ENCODE results near the gene ADAM10. TPM values are rescaled to one million over a fixed set of nuclear protein-coding genes. Genes with fewer than 3 reads are reported as not detected.

ADAM10 gene
- polyA plus RNA-seq, 1 donor (not counting 4 experiments of a cell fraction or from before 2014, with no cell fraction given): 198 TPM

DNA sequence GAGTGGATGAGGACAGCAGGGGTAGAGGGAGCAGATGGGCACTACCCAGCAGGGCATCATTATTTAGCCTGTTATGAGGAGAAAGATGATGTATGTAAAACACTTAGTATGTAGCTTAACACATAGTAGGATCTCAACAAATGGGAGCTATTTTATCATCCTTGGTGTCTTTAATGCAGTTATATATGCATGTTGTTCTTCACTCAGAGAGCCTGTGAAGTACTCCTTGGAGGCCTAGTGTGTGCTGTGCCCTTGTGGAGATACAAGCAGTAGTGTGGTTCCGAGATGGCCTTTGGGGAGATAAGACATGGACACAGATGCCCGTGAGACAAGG, 193.5 kb downstream of the ADAM10 start:
- H4K20me1 ChIP-seq (ENCODE audit: control insufficient read depth, extremely low read depth, insufficient read depth, low read length): no peaks in the 10 kb centered on the region
- FAIRE-seq (no peak), DNase-seq (ENCODE audit: low read depth, low spot score) (no peak)
- H3K4me1 ChIP-seq (ENCODE audit: control insufficient read depth, extremely low read depth, insufficient read depth, low read length): peaks cover 10% of the 10 kb centered on the region
- H3K9ac ChIP-seq (ENCODE audit: control insufficient read depth, extremely low read depth, insufficient read depth, low read length): no peak overlapping the region
- no peaks in the 10 kb centered on the region for H3K9me3 ChIP-seq (ENCODE audit: control insufficient read depth, low read depth, low read length)
- no peak overlapping the region for H2AFZ ChIP-seq (ENCODE audit: control insufficient read depth, low read length)
- H3K27ac ChIP-seq (ENCODE audit: control insufficient read depth, insufficient read depth, low read length): no peak overlapping the region
- H3K4me2 ChIP-seq (ENCODE audit: control insufficient read depth, extremely low read depth, insufficient read depth, low read depth, low read length): no peak overlapping the region
- dilution Hi-C loops (cut with MboI; ENCODE audit: extremely low pct_ligation_motif_present, low sequenced_read_pairs): no loop called here
- H3K9me1 ChIP-seq (ENCODE audit: control insufficient read depth, extremely low read depth, insufficient read depth, low read length): no peaks in the 10 kb centered on the region
- no peaks in the 10 kb centered on the region for H3K36me3 ChIP-seq (ENCODE audit: control insufficient read depth in 2 of 2, extremely low read depth in 1 of 2, insufficient read depth in 2 of 2, low read length in 2 of 2)
- H3K4me3 ChIP-seq (ENCODE audit: control insufficient read depth in 2 of 3, extremely low read depth in 1 of 3, insufficient read depth in 2 of 3, low read depth in 1 of 3, low read length in 3 of 3): no peak overlapping the region
- no peaks in the 10 kb centered on the region for H3K27me3 ChIP-seq (ENCODE audit: control insufficient read depth, extremely low read depth, insufficient read depth, low read length)
- H3K79me2 ChIP-seq (ENCODE audit: control insufficient read depth, insufficient read depth, low read length): no peaks in the 10 kb centered on the region
- TF ChIP-seq, protein P1, sequence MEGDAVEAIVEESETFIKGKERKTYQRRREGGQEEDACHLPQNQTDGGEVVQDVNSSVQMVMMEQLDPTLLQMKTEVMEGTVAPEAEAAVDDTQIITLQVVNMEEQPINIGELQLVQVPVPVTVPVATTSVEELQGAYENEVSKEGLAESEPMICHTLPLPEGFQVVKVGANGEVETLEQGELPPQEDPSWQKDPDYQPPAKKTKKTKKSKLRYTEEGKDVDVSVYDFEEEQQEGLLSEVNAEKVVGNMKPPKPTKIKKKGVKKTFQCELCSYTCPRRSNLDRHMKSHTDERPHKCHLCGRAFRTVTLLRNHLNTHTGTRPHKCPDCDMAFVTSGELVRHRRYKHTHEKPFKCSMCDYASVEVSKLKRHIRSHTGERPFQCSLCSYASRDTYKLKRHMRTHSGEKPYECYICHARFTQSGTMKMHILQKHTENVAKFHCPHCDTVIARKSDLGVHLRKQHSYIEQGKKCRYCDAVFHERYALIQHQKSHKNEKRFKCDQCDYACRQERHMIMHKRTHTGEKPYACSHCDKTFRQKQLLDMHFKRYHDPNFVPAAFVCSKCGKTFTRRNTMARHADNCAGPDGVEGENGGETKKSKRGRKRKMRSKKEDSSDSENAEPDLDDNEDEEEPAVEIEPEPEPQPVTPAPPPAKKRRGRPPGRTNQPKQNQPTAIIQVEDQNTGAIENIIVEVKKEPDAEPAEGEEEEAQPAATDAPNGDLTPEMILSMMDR (optimal IDR thresholded peaks at IDR 0.05 in 1 of 3, IDR thresholded peaks at IDR 0.05 in 1 of 3, conservative IDR thresholded peaks at IDR 0.05 in 1 of 3; ENCODE audit: extremely low read depth in 1 of 3, insufficient read depth in 2 of 3, low read length in 3 of 3): no peak
- no peak for TF ChIP-seq EZH2 (IDR thresholded peaks at IDR 0.05; ENCODE audit: low read length)

DNA sequence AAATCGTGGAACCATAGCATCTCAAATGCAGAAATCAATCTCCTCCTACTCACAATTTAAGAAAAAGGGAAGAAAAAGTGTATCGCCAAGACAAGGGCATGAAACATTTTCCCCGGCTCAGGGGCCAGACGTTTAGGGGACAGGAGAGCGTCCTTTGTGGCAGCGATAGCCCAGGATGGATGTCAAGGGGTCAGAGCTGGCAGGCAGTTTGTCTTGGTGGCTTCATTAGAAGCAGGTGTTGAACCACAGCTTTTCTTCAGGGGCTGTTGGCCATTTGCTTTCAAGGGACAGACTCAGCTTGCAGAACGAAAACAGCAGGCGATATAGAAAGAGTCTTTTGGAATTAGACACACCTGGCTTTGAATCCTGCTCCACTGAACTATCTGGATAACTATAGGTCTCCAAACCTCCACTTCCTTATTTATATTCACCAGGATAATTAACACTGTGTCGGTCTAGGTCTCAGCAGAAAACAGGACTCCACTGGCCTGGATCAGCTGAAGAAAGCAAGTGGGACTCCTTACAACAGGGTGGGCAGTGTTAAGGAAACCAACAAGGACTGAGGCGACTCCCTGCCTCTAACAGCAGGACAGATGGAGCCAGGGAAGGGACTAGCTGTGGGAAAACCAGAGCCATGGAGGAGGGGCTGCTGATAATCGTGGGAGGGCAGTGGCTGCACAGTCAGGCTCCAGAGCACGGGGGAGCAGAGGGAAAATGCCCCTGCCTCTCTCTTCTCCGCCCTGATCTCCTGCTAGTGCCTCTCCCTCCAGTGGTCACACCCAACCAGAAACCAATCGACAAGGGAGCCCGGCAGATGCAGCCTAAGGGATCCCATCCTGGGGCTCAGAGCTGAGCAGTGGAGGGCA, 194.1 kb downstream of the ADAM10 start:
- no peak overlapping the region for H2AFZ ChIP-seq (ENCODE audit: control insufficient read depth, low read length)
- H3K27me3 ChIP-seq (ENCODE audit: control insufficient read depth, extremely low read depth, insufficient read depth, low read length): no peaks in the 10 kb centered on the region
- no peaks in the 10 kb centered on the region for H3K9me3 ChIP-seq (ENCODE audit: control insufficient read depth, low read depth, low read length)
- H4K20me1 ChIP-seq (ENCODE audit: control insufficient read depth, extremely low read depth, insufficient read depth, low read length): no peaks in the 10 kb centered on the region
- dilution Hi-C loops (cut with MboI; ENCODE audit: extremely low pct_ligation_motif_present, low sequenced_read_pairs): no loop called here
- FAIRE-seq (no peak), DNase-seq (ENCODE audit: low read depth, low spot score) (no peak)
- no peaks in the 10 kb centered on the region for H3K9me1 ChIP-seq (ENCODE audit: control insufficient read depth, extremely low read depth, insufficient read depth, low read length)
- no peak overlapping the region for H3K4me3 ChIP-seq (ENCODE audit: control insufficient read depth in 2 of 3, extremely low read depth in 1 of 3, insufficient read depth in 2 of 3, low read depth in 1 of 3, low read length in 3 of 3)
- H3K27ac ChIP-seq (ENCODE audit: control insufficient read depth, insufficient read depth, low read length): no peak overlapping the region
- TF ChIP-seq, protein P1 (optimal IDR thresholded peaks at IDR 0.05 in 1 of 3, IDR thresholded peaks at IDR 0.05 in 1 of 3, conservative IDR thresholded peaks at IDR 0.05 in 1 of 3; ENCODE audit: extremely low read depth in 1 of 3, insufficient read depth in 2 of 3, low read length in 3 of 3): no peak
- no peak for TF ChIP-seq EZH2 (IDR thresholded peaks at IDR 0.05; ENCODE audit: low read length)
- H3K4me2 ChIP-seq (ENCODE audit: control insufficient read depth, extremely low read depth, insufficient read depth, low read depth, low read length): no peak overlapping the region
- no peak overlapping the region for H3K9ac ChIP-seq (ENCODE audit: control insufficient read depth, extremely low read depth, insufficient read depth, low read length)
- H3K79me2 ChIP-seq (ENCODE audit: control insufficient read depth, insufficient read depth, low read length): no peaks in the 10 kb centered on the region
- peaks cover 10% of the 10 kb centered on the region for H3K4me1 ChIP-seq (ENCODE audit: control insufficient read depth, extremely low read depth, insufficient read depth, low read length)
- H3K36me3 ChIP-seq (ENCODE audit: control insufficient read depth in 2 of 2, extremely low read depth in 1 of 2, insufficient read depth in 2 of 2, low read length in 2 of 2): no peaks in the 10 kb centered on the region
